Mucosa of stomach (tissue), 1 donor: Measurements from ENCODE around the gene RTL1.

ENCODE experiments used
- H3K27me3 ChIP-seq: one replicate; pipeline ENCODE4 v1.7.0; 2013; ENCODE audit warnings: mild to moderate bottlenecking, low read length; ENCODE audit not compliant: control insufficient read depth, insufficient read depth
- H3K36me3 ChIP-seq: one replicate; pipeline ENCODE4 v1.7.0; 2013; ENCODE audit warnings: low read length; ENCODE audit not compliant: control insufficient read depth, insufficient read depth
- H3K4me1 ChIP-seq: one replicate; pipeline ENCODE4 v1.7.0; 2013; ENCODE audit warnings: mild to moderate bottlenecking, low read length; ENCODE audit not compliant: control insufficient read depth, insufficient read depth
- H3K4me3 ChIP-seq: one replicate; pipeline ENCODE4 v1.7.0; 2013; ENCODE audit warnings: low read length
- H3K9ac ChIP-seq: one replicate; pipeline ENCODE4 v1.7.0; 2013; ENCODE audit warnings: mild to moderate bottlenecking, low read length, moderate library complexity
- H3K9me3 ChIP-seq: one replicate; pipeline ENCODE4 v1.7.0; 2013; ENCODE audit warnings: mild to moderate bottlenecking, low read length, moderate library complexity; ENCODE audit not compliant: control insufficient read depth
- donor health status: Pancreatic carcinoma.

The RTL1 gene

DNA sequence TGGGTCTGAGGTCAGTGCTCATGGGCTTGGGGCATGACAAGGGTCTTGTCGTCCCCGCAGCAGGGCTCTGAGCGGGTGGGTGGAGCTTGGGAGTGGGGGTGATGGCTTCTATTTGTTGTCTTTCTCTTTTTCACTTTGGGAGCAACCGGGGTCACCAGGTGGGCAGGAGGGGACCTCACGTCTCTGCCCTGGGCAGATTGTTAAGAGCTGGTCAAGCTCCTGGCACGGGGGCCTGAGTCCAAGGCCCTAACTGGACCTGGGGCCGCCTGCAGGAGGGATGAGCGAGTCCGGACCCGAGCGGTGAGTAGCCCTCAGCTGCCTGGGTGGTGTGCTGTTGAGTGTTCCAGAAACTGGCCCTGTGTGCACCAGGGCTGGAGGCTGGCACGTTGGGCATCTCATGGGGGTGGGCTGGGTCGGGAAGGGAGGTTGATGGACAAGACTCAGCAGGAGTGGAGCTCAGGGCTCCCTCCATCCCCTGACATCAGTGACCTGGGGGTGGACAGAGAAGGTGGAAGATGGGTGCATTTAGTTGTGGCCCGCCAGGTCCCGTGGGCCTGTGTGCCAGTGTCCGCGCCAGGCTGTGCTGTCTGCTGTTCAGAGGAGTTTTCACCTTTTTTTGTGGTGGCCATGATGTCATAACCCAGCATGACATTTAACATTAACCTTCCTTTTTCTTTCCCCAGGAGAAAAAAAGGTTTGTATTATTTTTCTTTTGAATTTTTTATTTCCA lies 27.5 kb downstream of the RTL1 start:
- H3K36me3 ChIP-seq, result no peaks in the 10 kb centered on the region
- H3K9ac ChIP-seq, result no peak overlapping the region
- H3K4me3 ChIP-seq, result no peak overlapping the region
- no peaks in the 10 kb centered on the region for H3K27me3 ChIP-seq
- no peaks in the 10 kb centered on the region for H3K4me1 ChIP-seq
- no peaks in the 10 kb centered on the region for H3K9me3 ChIP-seq

- no peaks in the 10 kb centered on the region for H3K27me3 ChIP-seq
- no peaks in the 10 kb centered on the region for H3K4me1 ChIP-seq
- no peaks in the 10 kb centered on the region for H3K9me3 ChIP-seq
- H3K9ac ChIP-seq, result no peak overlapping the region
- H3K36me3 ChIP-seq, result no peaks in the 10 kb centered on the region
- no peak overlapping the region for H3K4me3 ChIP-seq
These were observed 28.4 kb downstream of the RTL1 start for GRCh38 chr14:100875126-100875525.

GRCh38 chr14:100874411-100875091 lies 29.0 kb downstream of the RTL1 start:
- Histone ChIP-seq H3K4me3 (no peak overlapping the region), H3K4me1 (no peaks in the 10 kb centered on the region), H3K9ac (no peak overlapping the region), H3K9me3 (no peaks in the 10 kb centered on the region), H3K27me3 (no peaks in the 10 kb centered on the region), H3K36me3 (no peaks in the 10 kb centered on the region)

DNA sequence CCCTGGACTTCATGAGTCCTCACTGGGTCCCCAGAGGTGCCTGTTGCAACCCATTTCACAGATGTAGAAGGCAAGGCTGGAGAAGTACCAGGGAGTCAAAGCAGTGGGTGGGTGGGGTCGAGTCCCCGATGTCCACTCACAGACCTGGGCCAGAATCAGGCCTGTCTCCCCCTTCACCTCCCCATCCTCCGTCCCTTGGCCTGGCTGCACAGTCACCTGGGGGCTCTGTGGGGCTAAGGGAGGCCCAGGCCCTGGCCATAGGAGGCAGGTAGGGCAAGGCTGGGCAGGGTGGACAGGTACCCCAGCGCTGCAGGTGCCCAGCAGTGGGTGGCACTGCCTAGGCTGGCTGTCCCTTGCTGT lies 29.5 kb downstream of the RTL1 start:
- Histone ChIP-seq H3K9ac (no peak overlapping the region), H3K27me3 (no peaks in the 10 kb centered on the region), H3K9me3 (no peaks in the 10 kb centered on the region), H3K36me3 (no peaks in the 10 kb centered on the region), H3K4me3 (no peak overlapping the region), H3K4me1 (no peaks in the 10 kb centered on the region)

DNA sequence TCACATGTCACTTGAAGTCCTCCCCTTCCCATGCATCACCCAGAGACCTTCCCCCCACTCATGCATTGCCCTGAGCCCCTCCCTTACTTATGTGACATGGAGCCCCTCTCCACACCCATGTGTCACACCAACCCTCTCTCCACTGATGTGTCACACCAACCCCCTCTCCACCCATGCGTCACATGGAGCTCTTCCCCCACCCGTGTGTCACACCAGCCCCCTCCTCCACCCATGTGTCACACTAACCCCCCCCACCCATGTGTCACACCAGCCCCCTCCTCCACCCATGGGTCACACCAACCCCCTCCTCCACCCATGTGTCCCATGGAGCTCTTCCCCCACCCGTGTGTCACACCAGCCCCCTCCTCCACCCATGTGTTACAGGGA lies 30.4 kb downstream of the RTL1 start:
- H3K4me1 ChIP-seq, result no peaks in the 10 kb centered on the region
- H3K27me3 ChIP-seq, result no peaks in the 10 kb centered on the region
- no peak overlapping the region for H3K4me3 ChIP-seq
- H3K9me3 ChIP-seq, result no peaks in the 10 kb centered on the region
- no peak overlapping the region for H3K9ac ChIP-seq
- no peaks in the 10 kb centered on the region for H3K36me3 ChIP-seq

GRCh38 chr14:100872259-100873095 lies 31.0 kb downstream of the RTL1 start:
- no peaks in the 10 kb centered on the region for H3K4me1 ChIP-seq
- H3K9me3 ChIP-seq, result no peaks in the 10 kb centered on the region
- no peak overlapping the region for H3K9ac ChIP-seq
- no peaks in the 10 kb centered on the region for H3K36me3 ChIP-seq
- H3K27me3 ChIP-seq, result no peaks in the 10 kb centered on the region
- H3K4me3 ChIP-seq, result no peak overlapping the region

GRCh38 chr14:100871234-100872186 lies 32.0 kb downstream of the RTL1 start:
- no peak overlapping the region for H3K4me3 ChIP-seq
- no peaks in the 10 kb centered on the region for H3K9me3 ChIP-seq
- no peaks in the 10 kb centered on the region for H3K27me3 ChIP-seq
- H3K36me3 ChIP-seq, result no peaks in the 10 kb centered on the region
- H3K9ac ChIP-seq, result no peak overlapping the region
- H3K4me1 ChIP-seq, result no peaks in the 10 kb centered on the region

DNA sequence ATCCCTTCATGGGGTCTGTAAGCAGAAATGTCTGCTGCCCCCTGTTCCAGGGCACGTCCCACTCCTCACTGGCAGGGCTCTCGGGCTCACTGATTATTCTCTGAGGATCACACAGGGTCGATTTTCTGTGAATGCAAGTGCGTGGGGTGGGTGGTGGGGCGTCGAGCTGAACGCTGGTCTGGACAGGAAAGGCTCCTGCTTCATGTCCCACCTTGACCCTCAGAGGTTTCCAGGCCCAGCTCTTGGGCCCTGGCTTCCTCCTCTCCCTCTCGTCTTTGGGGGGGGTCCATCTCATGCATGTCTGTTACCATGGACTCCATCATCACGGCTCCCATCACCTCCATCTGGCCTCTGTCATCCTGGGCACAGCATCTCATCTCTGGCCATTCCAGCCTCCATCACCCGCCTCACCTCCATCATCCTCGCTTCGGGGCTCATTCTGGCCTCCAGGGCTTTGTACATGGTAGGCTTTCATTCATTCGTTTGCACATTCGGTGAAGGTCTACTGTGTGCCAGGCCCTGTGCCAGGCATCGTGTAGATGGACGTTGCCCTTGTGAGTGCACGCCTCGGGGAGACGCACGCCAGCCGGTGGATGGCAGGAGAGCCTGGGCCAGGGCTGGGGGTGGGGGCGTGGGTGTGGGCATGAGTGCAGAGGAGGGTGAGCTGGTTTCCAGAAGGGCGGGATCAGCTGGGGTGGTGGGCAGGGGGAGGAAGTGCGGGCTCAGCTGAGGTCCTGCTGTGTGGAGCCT lies 34.7 kb downstream of the RTL1 start:
- Histone ChIP-seq H3K36me3 (no peaks in the 10 kb centered on the region), H3K9me3 (no peaks in the 10 kb centered on the region), H3K4me1 (no peaks in the 10 kb centered on the region), H3K4me3 (no peak overlapping the region), H3K27me3 (no peaks in the 10 kb centered on the region), H3K9ac (no peak overlapping the region)

DNA sequence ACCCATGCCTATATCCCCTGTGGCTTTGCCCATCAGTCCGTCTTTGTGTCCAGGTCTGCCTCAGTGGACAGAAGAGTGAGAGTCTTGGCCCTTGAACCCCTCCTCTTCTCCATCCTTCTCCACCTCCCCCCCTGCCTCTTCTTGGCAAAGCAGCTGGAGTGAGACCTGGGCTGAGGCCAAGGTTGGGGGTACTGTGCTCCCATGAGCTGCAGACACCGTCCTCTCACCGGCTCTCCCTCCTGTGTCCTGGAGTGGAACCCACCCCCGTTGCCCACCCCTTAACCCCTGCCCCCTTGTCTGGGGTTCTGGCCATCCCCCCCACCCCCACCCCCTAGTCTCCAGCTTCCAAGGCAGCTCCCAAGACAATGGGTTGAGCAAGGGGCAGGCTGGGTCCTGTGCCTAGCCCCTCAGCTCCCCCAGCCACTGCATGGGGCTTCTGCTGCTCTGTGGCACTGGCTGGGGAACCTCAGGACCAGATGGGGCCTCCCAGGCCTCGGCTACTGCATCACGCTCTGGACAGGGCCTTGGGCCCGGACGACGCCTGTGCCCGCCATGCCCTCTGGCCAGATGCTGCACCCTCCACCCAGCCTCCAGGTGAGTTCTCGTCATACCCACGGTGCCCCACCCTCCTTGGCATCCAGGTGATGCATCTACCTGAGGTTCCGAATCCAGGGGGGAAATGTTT lies 35.7 kb downstream of the RTL1 start:
- no peaks in the 10 kb centered on the region for H3K27me3 ChIP-seq
- no peaks in the 10 kb centered on the region for H3K36me3 ChIP-seq
- H3K9me3 ChIP-seq, result no peaks in the 10 kb centered on the region

DNA sequence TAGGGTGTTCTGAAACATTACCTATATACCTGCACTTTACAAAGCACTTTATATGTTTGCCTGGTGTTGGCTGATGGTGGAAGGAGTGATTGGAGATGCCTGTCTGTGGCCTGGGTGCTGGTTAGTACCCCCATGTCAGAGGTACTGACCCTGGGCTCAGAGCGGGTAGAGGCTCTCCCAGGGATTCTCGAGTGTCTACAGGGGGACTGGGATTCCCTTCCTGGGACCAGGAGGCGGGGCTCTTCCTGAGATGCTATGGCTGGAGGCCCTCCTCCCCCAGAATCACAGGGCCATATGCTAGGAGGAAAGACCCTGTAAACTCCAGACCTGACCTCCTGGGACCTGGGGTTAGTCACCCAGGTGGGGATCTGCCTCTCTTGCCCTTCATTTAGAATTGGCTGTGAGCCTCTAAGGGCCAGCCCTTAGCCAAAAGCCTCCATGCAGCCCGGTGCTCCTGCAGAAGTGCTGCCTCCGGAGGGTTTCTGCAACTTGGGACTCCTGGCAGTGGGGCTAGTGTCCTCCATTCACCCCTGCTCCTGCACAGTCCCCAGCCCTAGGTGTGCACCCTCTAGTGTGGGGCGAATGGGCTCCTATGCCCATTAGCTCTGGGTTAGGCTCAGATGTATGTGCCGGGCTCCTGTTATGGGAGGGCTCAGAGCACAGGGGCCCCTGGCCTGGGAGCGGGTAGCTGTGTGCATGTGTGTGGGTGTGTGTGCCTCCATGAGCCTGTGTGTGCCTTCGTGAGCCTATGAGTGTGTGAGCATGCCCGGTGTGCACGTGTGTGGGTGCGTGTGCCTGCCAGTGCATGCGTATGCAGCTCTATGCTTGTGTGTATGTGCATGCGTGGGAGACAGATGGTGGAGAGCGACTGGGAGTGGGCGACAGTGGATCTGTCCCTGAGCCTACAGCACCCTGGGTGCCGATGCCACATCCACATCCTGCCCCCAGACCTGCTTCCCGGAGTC lies 36.6 kb downstream of the RTL1 start:
- Histone ChIP-seq H3K36me3 (no peaks in the 10 kb centered on the region), H3K9me3 (no peaks in the 10 kb centered on the region)

More for the DNA sequence above, 35.7 kb downstream of the RTL1 start:
- no peaks in the 10 kb centered on the region for H3K4me1 ChIP-seq
- H3K9ac ChIP-seq, result no peak overlapping the region
- no peak overlapping the region for H3K4me3 ChIP-seq

More for the DNA sequence above, 36.6 kb downstream of the RTL1 start:
- H3K4me3 ChIP-seq, result no peak overlapping the region
- H3K4me1 ChIP-seq, result no peaks in the 10 kb centered on the region
- H3K9ac ChIP-seq, result no peak overlapping the region
- no peaks in the 10 kb centered on the region for H3K27me3 ChIP-seq
